ENCODE results near the gene COTL1.
A peak's percentile ranks its signal among the peaks of the same experiment; 100 is the strongest.

COTL1 gene

GRCh38 chr16:84589975-84590719 lies 27.7 kb downstream of the COTL1 start:
- Mint-ChIP-seq H3K4me1 (peaks cover 36 to 55% of the 10 kb centered on the region in 2 donors), H3K27ac (peak overlapping the region; percentile 5), H3K9me3 (peaks cover 3 to 4% of the 10 kb centered on the region in 2 donors), H3K36me3 (peaks cover 55 to 65% of the 10 kb centered on the region in 2 donors), H3K4me3 (no peak overlapping the region), H3K27me3 (no peaks in the 10 kb centered on the region)
- no peak for ATAC-seq (replicated peaks)
- DNase-seq = no peak

GRCh38 chr16:84588991-84589390 lies 28.9 kb downstream of the COTL1 start:
- ATAC-seq (replicated peaks) (no peak), DNase-seq (no peak)
- Mint-ChIP-seq H3K27ac (no peak overlapping the region), H3K4me3 (no peak overlapping the region), H3K36me3 (peaks cover 49 to 64% of the 10 kb centered on the region in 2 donors), H3K4me1 (peaks cover 29 to 49% of the 10 kb centered on the region in 2 donors), H3K27me3 (no peaks in the 10 kb centered on the region), H3K9me3 (peaks cover 3 to 4% of the 10 kb centered on the region in 2 donors)

GRCh38 chr16:84585886-84586285 lies 32.0 kb downstream of the COTL1 start:
- Mint-ChIP-seq H3K27me3 (no peaks in the 10 kb centered on the region), H3K27ac (peak overlapping the region; percentile 60), H3K4me3 (peak overlapping the region; percentile 58 to 65), H3K36me3 (peaks cover 37 to 55% of the 10 kb centered on the region in 2 donors), H3K9me3 (no peaks in the 10 kb centered on the region), H3K4me1 (peaks cover 14 to 35% of the 10 kb centered on the region in 2 donors)
- peak; percentile 92 to 96 for ATAC-seq (replicated peaks)
- DNase-seq = no peak

GRCh38 chr16:84585467-84585866 lies 32.4 kb downstream of the COTL1 start:
- Mint-ChIP-seq H3K27ac (no peak overlapping the region), H3K4me1 (peaks cover 14 to 39% of the 10 kb centered on the region in 2 donors), H3K27me3 (no peaks in the 10 kb centered on the region), H3K4me3 (peak overlapping the region in 1 of 2 donors; percentile 65), H3K36me3 (peaks cover 37 to 59% of the 10 kb centered on the region in 2 donors), H3K9me3 (no peaks in the 10 kb centered on the region)
- peak in 1 of 2 donors; percentile 25 for ATAC-seq (replicated peaks)
- no peak for DNase-seq

- DNase-seq (no peak), ATAC-seq (replicated peaks) (no peak)
- Mint-ChIP-seq H3K27me3 (no peaks in the 10 kb centered on the region), H3K9me3 (no peaks in the 10 kb centered on the region), H3K27ac (peak overlapping the region; percentile 6), H3K36me3 (peaks cover 32 to 59% of the 10 kb centered on the region in 2 donors), H3K4me3 (no peak overlapping the region), H3K4me1 (peaks cover 14 to 47% of the 10 kb centered on the region in 2 donors)
Observed at GRCh38 chr16:84584678-84585077, 33.2 kb downstream of the COTL1 start.

GRCh38 chr16:84583995-84584394 lies 33.9 kb downstream of the COTL1 start:
- Mint-ChIP-seq H3K27ac (peak overlapping the region; percentile 42), H3K4me1 (peaks cover 17 to 51% of the 10 kb centered on the region in 2 donors), H3K36me3 (peaks cover 31 to 56% of the 10 kb centered on the region in 2 donors), H3K27me3 (no peaks in the 10 kb centered on the region), H3K9me3 (no peaks in the 10 kb centered on the region), H3K4me3 (no peak overlapping the region)
- DNase-seq (no peak), ATAC-seq (replicated peaks) (no peak)

- no peak overlapping the region for H3K4me3 Mint-ChIP-seq
- no peaks in the 10 kb centered on the region for H3K9me3 Mint-ChIP-seq
- DNase-seq (no peak), ATAC-seq (replicated peaks) (no peak)
- no peaks in the 10 kb centered on the region for H3K27me3 Mint-ChIP-seq
- peaks cover 38 to 57% of the 10 kb centered on the region in 2 donors for H3K36me3 Mint-ChIP-seq
- H3K4me1 Mint-ChIP-seq = peaks cover 24 to 59% of the 10 kb centered on the region in 2 donors
- H3K27ac Mint-ChIP-seq = no peak overlapping the region
Observed at GRCh38 chr16:84582958-84583516, 34.8 kb downstream of the COTL1 start.

GRCh38 chr16:84581158-84581557 lies 36.7 kb downstream of the COTL1 start:
- Mint-ChIP-seq H3K4me1 (peaks cover 31 to 65% of the 10 kb centered on the region in 2 donors), H3K27me3 (no peaks in the 10 kb centered on the region), H3K9me3 (no peaks in the 10 kb centered on the region), H3K27ac (no peak overlapping the region), H3K36me3 (peaks cover 35 to 55% of the 10 kb centered on the region in 2 donors), H3K4me3 (no peak overlapping the region)
- ATAC-seq (replicated peaks) = no peak
- DNase-seq = no peak

- H3K27me3 Mint-ChIP-seq = no peaks in the 10 kb centered on the region
- H3K27ac Mint-ChIP-seq = no peak overlapping the region
- DNase-seq (no peak), ATAC-seq (replicated peaks) (no peak)
- H3K4me1 Mint-ChIP-seq = peaks cover 26 to 62% of the 10 kb centered on the region in 2 donors
- H3K4me3 Mint-ChIP-seq = no peak overlapping the region
- H3K36me3 Mint-ChIP-seq = peaks cover 33 to 50% of the 10 kb centered on the region in 2 donors
- no peaks in the 10 kb centered on the region for H3K9me3 Mint-ChIP-seq
Observed at GRCh38 chr16:84579936-84580335, 37.9 kb downstream of the COTL1 start.

GRCh38 chr16:84578538-84579126 lies 39.2 kb downstream of the COTL1 start:
- Mint-ChIP-seq H3K27me3 (no peaks in the 10 kb centered on the region), H3K9me3 (no peaks in the 10 kb centered on the region), H3K27ac (no peak overlapping the region), H3K4me3 (no peak overlapping the region), H3K4me1 (peaks cover 26 to 66% of the 10 kb centered on the region in 2 donors), H3K36me3 (peaks cover 33 to 52% of the 10 kb centered on the region in 2 donors)
- ATAC-seq (replicated peaks) (no peak), DNase-seq (no peak)

GRCh38 chr16:84577034-84577803 lies 40.7 kb downstream of the COTL1 start:
- Mint-ChIP-seq H3K4me3 (no peak overlapping the region), H3K27ac (no peak overlapping the region), H3K4me1 (peaks cover 26 to 73% of the 10 kb centered on the region in 2 donors), H3K27me3 (no peaks in the 10 kb centered on the region), H3K9me3 (no peaks in the 10 kb centered on the region), H3K36me3 (peaks cover 34 to 58% of the 10 kb centered on the region in 2 donors)
- DNase-seq (no peak), ATAC-seq (replicated peaks) (peak in 1 of 2 donors; percentile 20)

- H3K27me3 Mint-ChIP-seq = no peaks in the 10 kb centered on the region
- peak overlapping the region; percentile 83 for H3K27ac Mint-ChIP-seq
- no peak for ATAC-seq (replicated peaks)
- peaks cover 29 to 71% of the 10 kb centered on the region in 2 donors for H3K4me1 Mint-ChIP-seq
- peaks cover 5 to 6% of the 10 kb centered on the region in 2 donors for H3K9me3 Mint-ChIP-seq
- no peak for DNase-seq
- H3K36me3 Mint-ChIP-seq = peaks cover 43 to 68% of the 10 kb centered on the region in 2 donors
- H3K4me3 Mint-ChIP-seq = no peak overlapping the region
Observed at GRCh38 chr16:84575914-84576313, 42.0 kb downstream of the COTL1 start.

- no peak overlapping the region for H3K27ac Mint-ChIP-seq
- ATAC-seq (replicated peaks) = no peak
- no peak for DNase-seq
- H3K9me3 Mint-ChIP-seq = peaks cover 8 to 13% of the 10 kb centered on the region in 2 donors
- peaks cover 29 to 65% of the 10 kb centered on the region in 2 donors for H3K4me1 Mint-ChIP-seq
- peaks cover 55 to 71% of the 10 kb centered on the region in 2 donors for H3K36me3 Mint-ChIP-seq
- H3K27me3 Mint-ChIP-seq = no peaks in the 10 kb centered on the region
- no peak overlapping the region for H3K4me3 Mint-ChIP-seq
Observed at GRCh38 chr16:84574191-84574590, 43.7 kb downstream of the COTL1 start.

GRCh38 chr16:84572096-84572495 lies 45.8 kb downstream of the COTL1 start:
- peaks cover 8 to 13% of the 10 kb centered on the region in 2 donors for H3K9me3 Mint-ChIP-seq
- peaks cover 56 to 70% of the 10 kb centered on the region in 2 donors for H3K36me3 Mint-ChIP-seq
- DNase-seq = no peak
- H3K4me3 Mint-ChIP-seq = no peak overlapping the region
- no peak for ATAC-seq (replicated peaks)
- peaks cover 21 to 57% of the 10 kb centered on the region in 2 donors for H3K4me1 Mint-ChIP-seq
- no peaks in the 10 kb centered on the region for H3K27me3 Mint-ChIP-seq
- peak overlapping the region; percentile 5 for H3K27ac Mint-ChIP-seq

Measured in stimulated activated naive B cell treated with anti-CD40 and anti-IgM and Interleukin-4, amounts not matched to agents 10 μg/mL and 1 μg/mL and 100 μg/mL, for 72 hours (primary cell).